Germinal center (tissue), 1 donor: ENCODE results near the gene NDE1.
"Not testable (repeated sequence)": the region's sequence is repeated elsewhere in the genome, so short reads cannot be mapped to it uniquely, and the experiment has no call there.

ENCODE experiments used
- DNase-seq: peaks from one replicate; pipeline ENCODE4 v3.0.0; 2012; ENCODE audit warnings: mixed read lengths, low spot score

Gene NDE1

DNA sequence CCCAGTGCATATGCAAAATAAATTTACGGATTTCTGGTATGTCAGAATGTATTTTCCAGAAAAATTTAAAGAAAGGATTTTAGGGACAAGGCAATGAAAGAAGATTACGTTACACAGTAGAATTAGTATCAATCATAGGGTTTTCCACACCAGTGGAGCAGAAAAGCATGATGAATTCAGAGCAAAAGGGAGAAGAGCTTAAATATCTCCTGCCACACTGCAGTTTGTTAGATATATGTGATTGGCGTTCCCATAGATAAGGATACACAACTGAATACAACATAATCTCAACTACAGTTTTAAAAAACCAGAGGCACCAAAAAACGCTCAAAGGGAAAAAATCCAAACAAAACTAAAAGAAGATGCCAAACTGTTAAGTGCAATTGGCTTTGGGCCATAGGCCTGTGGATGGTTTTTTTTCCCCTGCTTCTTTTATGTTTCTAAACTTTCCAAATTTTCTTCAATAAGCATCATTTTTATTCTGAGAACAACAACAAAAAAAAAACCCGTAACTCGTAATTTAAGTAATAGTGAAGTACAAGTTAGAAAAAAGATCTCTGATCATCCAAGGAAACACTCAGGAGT, 29.3 kb upstream of the NDE1 start:
- DNase-seq: no peak

- no peak for DNase-seq
Observed at GRCh38 chr16:15621456-15621855, 28.6 kb upstream of the NDE1 start.

DNA sequence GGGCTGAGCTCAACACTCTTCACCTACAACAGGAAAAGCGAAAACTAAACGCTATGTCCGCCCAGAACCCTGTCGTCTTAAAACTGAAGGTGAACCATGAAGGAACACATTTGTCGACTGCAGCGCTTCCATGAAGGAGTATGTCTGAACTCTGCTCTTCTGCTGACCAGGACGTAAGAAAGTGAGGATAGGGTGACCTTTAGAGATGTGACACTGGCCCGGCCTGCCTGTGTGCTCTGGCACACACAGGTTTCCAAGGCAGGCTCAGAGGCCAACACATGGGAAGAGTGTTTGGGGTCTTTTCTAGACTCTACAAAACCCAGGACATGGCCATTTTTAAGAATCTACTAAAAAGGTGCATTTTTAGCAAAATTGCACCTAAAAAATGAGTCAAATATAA, 28.2 kb upstream of the NDE1 start:
- DNase-seq: no peak

- DNase-seq: no peak
Observed at GRCh38 chr16:15631730-15632409, 18.2 kb upstream of the NDE1 start.

DNA sequence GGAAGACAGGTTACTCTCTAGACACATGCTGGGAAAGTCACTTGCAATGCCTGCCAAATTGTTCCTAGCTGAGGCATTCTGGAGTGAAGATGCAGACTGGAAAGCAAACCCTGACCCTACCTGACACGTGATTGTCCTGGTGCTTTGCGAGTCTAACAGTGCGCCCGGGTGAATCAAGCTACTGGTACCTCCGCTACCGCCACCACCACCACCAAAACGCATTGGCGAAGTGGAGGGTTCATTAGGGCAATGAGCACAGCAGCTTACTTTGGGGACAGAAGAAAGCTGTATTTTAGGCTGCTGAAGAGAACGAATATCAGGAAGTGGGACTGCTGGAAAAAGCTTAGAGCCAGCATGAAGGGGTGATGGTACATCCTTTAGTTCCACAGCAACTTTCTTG, 14.1 kb upstream of the NDE1 start:
- no peak for DNase-seq

GRCh38 chr16:15636392-15636873, 13.6 kb upstream of the NDE1 start:
- peak; percentile 54 for DNase-seq

DNA sequence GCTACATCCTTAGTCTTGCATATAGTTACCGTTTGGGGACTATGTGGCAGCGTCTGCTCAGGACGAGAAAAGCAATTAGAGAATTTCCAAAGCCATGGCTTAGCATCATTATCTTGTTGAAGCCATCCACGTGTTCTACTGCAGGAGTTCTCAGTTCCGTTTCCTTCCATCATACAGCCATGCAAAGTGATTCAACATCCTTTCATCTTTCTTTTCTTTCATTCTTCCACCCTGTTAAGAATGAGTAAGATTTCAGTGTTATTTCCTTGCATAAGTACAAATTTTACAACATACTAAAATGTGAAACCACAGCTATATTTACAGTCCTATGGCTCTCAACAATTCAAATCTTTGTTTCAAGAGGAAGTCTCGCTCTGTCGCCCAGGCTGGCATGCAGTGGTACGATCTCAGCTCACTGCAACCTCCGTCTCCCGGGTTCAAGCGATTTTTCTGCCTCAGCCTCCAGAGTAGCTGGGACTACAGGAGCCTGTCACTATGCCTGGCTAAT, 10.9 kb upstream of the NDE1 start:
- peak; percentile 38 for DNase-seq

GRCh38 chr16:15640966-15641365, 9.1 kb upstream of the NDE1 start:
- no peak for DNase-seq

DNA sequence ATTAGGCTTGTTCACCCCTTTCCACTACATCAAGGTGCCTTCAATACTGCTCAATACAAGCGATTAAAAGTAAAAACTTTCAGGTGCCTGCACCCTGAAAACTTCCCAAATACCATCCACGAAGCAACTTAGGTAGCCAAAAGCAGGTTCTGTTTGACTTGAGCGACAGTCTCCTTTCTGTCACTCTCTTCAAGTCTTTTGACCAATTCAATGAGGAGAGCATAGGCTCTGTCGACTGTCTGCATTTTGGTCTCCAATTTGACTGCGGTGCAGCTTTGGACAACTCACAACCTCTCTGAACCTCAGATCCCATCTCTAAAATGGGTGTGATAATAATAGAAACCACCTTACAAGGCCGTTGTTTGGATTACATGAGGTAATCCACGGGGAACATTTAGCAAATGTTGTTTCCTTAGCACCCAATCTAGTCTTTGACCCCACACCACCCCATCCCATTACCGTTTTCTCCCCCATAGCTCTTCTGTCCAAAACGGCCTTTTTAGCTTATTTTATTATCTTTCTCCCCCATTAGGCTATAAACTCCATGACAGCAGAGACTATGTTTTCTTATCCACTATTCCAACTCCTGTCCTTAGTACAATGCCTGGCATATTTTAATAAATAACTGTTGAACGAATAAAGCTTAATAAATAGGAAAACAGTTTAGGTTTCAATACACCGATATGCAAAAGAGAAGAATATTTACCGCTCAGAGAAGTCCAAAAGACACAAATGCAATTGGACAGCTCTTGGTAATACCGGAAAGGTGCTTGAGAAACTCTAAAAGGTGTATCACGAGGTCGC, 8.1 kb upstream of the NDE1 start:
- DNase-seq: no peak

DNA sequence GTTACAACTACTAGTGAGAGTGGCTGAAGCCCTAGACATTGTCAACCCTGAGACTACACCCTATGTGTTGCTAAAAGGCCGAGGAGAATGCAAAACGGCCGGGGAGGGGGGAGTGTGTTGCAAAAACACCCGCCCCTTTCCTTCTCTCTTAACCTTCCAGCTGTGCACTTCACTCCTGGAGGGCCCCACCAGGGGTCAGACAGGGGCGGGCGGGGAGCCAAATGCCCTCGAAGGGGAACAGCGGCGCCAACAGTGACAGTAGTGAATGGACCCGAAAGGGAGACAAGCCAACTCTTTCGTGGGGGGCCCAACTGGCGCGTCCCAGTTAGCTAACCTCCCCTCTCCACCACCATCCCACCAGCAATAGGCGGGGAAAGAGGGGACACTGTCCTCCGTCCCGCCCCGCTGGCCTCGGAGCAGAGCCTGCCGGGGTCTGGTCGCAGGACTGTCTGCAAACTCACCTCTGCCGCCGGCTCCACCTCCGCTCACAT, 7.4 kb upstream of the NDE1 start:
- peak; percentile 77 for DNase-seq

GRCh38 chr16:15643048-15643945, 6.7 kb upstream of the NDE1 start, which contains the start of gene MARF1:
Gene MARF1, minus strand, starts transcription at chr16:15643154. Its CDS starts 3,921 bp downstream, at chr16:15639233.
- DNase-seq: peak; percentile 87

GRCh38 chr16:15643946-15644250, 6.1 kb upstream of the NDE1 start:
- DNase-seq: no peak

GRCh38 chr16:15644267-15644961, 5.6 kb upstream of the NDE1 start:
- DNase-seq: no peak

GRCh38 chr16:15644962-15645465, 5.0 kb upstream of the NDE1 start:
- not testable (repeated sequence) for DNase-seq

GRCh38 chr16:15646557-15647293, 3.3 kb upstream of the NDE1 start:
- DNase-seq: not testable (repeated sequence)

GRCh38 chr16:15647294-15648014, 2.6 kb upstream of the NDE1 start:
- DNase-seq: no peak

DNA sequence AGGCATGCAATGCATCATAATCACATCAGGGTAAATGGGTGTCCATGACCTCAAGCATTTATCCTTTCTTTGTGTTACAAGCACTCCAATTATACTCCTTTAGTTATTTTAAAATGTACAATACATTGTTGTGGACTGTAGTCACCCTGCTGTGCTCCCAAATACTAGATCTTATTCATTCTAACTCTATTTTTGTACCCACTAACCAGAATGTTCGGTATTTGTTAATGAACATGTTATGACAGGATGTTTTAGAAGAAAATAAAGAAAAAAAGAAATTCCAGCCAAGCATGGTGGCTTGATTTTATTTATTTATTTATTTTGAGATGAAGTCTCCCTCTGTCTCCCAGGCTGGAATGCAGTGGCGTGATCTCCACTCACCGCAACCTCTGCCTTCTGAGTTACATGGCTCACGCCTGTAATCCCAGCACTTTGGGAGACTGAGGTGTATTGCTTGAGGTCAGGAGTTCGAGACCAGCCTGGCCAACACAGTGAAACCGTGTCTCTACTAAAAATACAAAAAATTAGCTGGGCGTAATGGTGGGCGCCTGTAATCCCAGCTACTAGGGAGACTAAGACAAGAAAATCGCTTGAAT, 1.8 kb upstream of the NDE1 start:
- no peak for DNase-seq

GRCh38 chr16:15649311-15649710, 734 bp upstream of the NDE1 start:
- not testable (repeated sequence) for DNase-seq

- DNase-seq: no peak
Observed at GRCh38 chr16:15649727-15650018, 372 bp upstream of the NDE1 start.
